Measurements from ENCODE around the gene RNF150.

RNF150 gene

DNA sequence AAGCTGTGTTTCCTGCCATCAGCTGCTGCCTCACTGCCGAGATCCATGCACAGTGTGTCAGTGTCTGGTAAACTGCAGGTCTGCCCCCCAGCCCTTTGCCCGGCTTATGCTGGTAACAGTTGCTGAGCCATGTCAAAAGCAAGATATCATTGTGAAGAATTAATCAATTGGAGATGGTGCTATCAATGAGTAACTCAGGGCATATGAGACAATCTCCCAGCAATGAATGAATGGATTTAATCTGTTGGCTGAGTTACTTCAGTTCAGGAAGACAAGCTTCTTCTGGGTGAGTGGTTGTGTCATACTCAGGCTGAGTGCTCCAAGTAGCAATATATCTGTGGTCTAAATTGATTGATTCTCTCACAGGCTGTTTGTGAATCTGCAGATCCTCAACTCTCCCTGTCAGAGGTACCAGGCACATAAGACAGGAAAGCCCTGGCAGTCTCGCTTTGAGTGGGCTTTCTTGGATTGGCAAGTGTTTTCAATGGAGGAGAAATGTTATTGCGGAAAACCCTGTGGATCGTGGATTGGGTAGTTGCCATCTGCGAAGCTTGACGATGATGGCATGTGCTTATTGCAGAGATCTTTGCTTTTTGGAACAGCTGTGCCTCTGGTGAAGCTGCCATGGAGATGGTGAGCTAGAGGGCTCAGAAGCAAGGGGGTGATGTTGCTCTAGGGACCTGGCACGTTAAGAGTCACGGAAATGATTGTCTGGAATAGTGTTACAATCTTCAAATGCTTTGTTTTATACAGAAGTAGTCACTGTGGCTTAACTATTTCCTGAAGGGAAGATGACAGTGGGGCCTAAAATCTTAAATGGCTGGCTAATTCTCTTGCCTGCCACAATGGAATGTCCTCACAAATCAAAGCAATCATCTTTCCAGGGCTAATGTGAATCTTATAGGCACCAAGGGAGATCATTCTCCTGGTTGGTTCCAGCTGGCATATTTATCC lies 229.5 kb downstream of the RNF150 start:
- DNase-seq: no peak

DNA sequence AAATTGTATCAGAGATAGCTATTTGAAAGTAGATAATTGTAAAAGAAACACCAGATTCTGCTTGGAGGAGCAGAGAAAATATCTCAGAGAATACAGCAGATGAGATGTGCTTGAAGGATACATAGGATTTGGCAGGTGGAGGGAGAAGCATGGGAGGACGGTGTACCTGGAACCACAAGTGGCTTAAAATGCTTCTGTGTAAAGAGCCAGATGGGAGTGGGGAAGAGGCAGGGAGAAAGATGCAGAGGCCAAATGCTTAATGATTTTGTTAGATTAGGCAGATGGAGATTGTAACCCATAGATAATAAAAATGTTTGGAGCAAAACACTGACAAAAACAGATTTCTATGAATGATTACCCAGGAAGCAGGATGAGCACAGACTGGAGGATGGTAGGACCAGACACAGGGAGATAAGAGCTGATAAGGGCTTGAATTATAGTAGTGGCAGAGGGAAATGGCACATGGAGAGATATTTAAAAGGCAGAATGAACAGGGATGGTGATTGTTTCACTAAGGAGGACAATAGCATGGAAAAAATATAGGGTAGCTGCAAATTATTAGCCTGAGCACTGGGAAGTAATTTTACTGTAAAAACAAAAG lies 231.4 kb downstream of the RNF150 start:
- DNase-seq: no peak

DNA sequence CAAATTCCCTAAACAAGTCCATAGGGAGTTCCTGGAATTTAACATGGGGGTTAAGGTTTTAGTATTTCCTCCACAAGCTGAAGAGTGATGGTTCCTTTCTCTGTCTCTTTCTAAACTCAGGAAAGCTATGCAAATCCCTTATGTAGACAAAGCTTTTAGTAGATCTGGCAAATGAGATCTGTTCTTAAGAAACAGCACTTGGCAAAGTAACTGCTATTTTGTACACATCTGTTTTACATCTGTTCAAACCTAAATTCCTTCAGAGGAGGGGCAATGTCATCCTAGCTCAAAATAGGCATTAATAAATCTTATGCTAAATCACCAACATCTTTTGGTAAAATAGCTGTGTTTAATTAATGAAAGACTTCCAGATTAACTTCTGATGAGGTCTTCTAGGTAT lies 239.3 kb downstream of the RNF150 start:
- no peak for DNase-seq

GRCh38 chr4:140888054-140888453 lies 245.2 kb downstream of the RNF150 start:
- no peak for DNase-seq

- no peak for DNase-seq
These were observed 245.8 kb downstream of the RNF150 start for GRCh38 chr4:140887467-140887866.

GRCh38 chr4:140884431-140885058 lies 248.7 kb downstream of the RNF150 start:
- no peak for DNase-seq

DNA sequence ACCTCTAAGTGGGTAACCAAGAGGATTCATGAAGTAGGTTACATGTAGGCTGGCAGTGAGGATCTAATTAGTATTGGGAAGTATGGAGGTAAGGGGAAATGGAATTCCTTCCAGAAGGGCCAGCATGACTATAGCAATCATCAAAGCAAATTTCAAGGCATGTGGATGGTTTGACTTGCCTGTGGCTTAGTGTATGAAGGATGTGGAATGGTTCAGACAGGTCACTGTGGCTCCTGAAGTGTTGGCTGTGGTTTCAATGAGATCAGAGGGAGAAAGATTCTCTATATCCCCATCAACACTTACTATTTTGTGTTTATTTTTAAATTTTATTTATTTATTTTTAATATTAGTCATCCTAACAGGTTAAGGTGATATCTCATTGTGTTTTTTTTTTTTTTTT lies 255.5 kb downstream of the RNF150 start:
- no peak for DNase-seq

DNA sequence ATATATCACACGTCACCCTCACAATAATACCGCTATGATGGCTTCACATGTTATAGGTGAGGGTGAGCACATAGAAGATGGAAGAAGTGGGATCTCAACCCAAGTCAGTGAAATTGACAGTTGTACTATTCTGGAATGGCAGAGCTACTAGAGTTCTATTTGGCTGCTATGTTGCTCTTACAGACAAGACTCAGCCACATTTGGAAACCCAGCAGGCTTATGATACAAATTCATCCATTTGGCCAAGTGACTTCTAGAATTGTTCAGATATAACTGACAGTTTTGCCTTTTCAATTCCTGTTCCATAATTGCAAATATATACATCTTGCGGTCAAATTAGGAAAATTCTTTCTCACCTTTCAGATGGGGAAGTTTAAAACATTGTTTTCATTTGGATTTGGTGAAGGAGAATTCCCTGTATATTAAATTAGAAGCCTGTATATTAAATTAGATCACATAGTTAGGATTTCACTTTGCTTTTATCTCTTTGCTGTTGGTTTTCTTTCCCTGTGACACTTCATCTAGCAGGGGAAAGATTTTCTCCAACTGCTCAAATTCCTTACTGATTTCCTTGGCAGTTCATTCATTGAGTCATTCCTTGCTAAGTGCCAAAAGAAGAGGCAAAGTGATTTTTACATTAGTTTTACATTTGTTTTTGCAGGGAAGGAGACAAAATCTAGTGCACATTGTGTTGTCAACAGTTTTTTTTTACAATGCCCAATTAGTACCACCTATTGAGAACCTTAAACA lies 256.5 kb downstream of the RNF150 start:
- DNase-seq: no peak

DNA sequence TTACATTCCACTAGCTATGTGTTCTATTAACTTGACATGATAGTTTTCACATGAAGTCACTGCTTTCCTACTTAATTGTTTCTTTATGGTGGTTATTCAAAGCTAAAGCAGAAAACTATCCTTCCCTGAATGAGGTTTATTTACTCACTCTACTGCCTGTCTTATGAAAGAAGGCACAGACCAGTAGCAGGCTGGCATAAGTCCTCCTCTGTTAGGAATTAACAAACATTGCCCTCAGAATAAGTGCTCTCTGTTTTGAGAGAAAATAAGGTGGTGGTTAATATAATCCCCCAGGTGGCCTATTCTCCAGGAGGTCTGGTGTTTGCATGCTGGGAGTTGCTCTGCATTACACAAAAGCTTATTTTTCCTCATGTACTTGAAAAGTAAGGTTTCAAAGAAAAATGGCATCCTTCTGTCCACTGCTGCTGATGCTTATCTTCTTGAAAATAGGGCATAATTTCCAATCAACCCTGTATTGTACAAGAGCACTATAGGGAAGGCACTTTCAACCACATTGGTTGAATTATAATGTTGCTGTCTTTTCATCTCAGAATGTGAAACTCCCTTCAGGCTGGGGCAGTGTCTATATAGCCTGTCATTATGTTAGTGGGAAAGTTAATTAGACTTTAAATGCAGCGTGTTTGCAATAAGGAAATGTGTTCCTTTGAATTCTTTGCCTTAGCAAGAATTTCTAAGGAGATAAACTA lies 257.4 kb downstream of the RNF150 start:
- DNase-seq: no peak

DNA sequence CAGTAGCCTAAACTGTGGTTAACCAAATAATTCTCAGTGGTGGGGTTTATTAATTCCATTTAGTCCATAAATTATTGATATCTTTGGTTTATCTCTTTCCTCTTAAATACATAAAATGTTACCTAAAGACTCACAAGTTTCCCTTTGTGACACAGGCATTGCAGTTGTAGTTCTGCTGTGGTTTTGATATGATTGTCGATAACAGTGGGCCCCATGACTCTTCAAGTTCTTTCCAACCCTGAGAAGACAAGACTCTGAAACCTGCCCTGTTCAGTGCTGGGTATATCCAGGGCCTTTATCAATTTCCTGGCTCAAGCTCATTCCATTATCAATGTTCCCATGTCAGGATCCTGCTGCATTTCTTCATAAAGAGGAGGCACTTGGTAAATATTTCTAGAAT lies 259.2 kb downstream of the RNF150 start:
- DNase-seq: no peak

DNA sequence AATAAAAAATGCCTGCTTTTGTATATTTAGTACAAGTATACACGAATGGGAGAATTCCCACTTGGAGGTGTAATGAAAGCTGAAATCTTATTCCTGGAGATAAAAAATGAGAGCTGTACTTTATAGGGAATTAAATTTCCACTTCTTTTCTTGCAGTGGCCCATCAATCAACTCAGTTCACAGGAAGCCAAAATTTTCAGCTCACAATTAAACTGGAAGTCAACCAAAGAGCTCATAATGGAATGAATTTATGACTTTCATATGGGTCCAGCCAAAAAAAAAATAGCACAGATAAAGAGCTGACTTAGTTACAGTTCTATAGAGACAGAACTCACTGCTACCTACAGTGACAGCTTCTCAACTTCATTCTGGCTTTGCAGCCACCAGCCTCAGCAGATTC lies 261.9 kb downstream of the RNF150 start:
- no peak for DNase-seq

- DNase-seq: no peak
These were observed 262.8 kb downstream of the RNF150 start for GRCh38 chr4:140870427-140870826.

DNA sequence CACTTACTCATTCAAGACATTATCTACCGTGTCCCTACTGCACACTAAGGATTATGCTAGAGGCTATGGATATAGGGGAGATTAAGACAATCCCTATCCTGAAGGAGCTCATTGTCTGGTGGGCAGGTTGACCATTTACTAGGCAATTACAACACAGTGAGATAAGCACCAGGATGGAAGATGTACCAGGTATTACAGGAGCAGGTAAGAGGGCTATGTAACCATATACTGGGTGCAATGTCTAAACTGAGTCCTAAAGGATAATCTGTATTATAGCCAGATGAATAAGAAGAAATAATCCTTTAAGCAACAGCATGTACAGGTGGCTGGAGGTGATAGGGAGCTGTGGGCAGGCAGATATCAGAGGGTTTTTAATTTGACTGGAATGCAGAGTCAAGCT lies 263.8 kb downstream of the RNF150 start:
- no peak for DNase-seq

GRCh38 chr4:140867356-140867755 lies 265.9 kb downstream of the RNF150 start:
- DNase-seq: no peak

DNA sequence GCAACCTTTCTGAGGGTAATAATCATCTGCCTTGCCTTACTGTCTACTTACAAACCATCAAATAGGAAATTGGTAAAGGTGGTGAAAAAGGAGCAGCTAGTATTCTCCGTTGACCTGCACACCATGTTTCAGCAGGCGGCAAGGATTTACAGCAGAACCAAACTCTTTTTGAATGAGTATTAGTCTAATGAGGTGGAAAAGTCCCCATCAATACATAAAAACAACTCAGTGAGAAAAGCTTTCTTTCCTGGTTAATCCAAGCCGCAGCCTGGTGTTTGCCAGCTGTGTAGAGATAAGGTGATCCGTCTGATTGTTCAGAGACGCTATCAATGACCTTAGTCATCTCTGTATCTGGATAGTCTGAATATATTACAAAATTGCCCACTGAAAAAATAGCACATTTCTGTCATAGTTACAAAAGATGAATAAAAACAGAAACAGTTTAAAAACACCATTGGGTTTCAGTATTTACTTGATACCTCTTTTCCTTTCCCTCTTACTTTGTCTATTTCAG lies 266.7 kb downstream of the RNF150 start:
- DNase-seq: no peak

- no peak for DNase-seq
These were observed 267.7 kb downstream of the RNF150 start for GRCh38 chr4:140865253-140866217.

DNA sequence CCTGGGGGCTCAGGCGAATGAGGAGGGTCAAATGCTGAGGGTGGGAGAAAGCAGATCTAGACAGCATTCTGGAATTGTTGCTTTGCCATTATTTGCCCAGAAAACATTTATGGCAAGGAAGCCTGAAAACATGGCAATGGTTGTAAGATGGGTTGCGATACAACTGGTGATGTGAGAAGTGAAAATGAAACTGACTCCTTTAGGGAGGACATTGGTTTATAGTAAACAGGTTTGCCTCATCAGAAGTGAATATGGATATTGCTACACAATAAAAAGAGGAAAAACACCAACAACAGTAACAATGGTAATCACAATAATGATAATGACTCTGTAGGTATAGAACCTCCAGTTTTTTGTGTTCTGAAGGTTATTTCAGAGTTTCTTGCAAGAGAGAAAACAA lies 270.1 kb downstream of the RNF150 start:
- no peak for DNase-seq

- no peak for DNase-seq
These were observed 271.2 kb downstream of the RNF150 start for GRCh38 chr4:140862177-140862442.

DNA sequence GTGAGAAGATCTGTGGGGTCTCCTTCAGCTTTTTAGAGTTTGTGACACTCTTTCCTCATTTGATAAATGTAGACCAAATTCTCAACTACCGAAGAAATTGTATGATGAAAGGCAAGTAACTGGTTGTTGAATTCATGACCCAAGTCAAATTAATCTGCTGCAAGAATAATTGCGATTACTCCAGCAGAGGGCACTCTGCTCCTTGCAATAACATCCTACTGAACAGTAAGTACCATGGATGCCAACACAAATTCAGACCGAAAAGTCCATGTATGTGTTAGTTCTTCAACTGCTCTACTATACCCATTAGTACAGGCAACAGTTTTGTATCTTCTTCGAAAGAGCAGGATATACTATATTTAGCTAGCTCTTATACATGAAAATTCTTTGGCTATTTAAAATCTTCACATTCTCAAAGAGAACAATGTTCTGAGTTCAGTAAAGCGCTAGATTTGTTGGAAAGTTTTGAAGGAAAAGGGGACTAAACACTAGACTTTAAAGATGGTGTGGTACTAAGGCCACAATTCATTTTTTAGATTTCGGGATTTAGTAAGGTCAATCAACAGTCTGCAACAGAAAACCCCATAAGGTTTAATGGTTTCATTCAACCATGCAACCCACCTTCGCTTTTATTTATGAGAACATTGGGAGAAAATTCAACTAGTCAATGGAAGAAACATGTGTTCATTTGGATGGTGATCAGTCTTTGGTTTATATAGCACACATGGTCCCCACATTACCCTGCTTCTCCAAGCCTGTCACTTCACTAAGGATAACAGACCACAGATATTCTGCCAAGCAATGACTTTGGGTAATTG lies 271.7 kb downstream of the RNF150 start:
- peak; percentile 3 for DNase-seq

DNA sequence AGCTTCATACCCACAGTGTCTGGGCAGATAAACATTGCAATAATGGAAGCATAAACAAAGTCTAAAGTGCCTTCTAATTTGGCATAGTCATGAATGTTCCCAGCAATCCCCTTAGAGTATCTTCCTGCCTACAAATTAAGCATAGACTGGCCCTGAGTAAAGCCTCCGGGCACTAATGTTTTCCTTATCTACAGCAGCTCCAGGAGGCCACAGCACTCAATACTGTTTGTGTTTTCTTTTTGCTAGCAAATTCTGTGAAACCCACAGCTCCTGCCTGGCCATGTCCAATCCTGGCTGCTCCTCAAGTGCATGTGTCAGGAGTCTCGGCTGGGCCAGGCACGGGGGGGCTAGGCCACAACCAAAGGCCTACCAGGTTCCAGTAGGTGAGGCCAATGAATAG lies 274.4 kb downstream of the RNF150 start:
- DNase-seq: no peak
